Ectodermal cell (in vitro differentiated cells): Measurements from ENCODE around the gene CD160.

ENCODE experiments used
- H3K27ac ChIP-seq: 2 replicates; pipeline ENCODE4 v1.7.0; 2013; ENCODE audit warnings: mild to moderate bottlenecking, low read depth, low read length; ENCODE audit not compliant: insufficient read depth, poor library complexity, severe bottlenecking
- H3K27me3 ChIP-seq: 2 replicates; pipeline ENCODE4 v1.7.0; 2013; ENCODE audit warnings: mild to moderate bottlenecking, low read length; ENCODE audit not compliant: insufficient read depth, control insufficient read depth, poor library complexity, severe bottlenecking
- H3K36me3 ChIP-seq: one replicate; pipeline ENCODE4 v1.7.0; 2013; ENCODE audit warnings: low read length; ENCODE audit not compliant: control insufficient read depth, insufficient read depth
- H3K4me1 ChIP-seq: one replicate; pipeline ENCODE4 v1.7.0; 2013; ENCODE audit warnings: low read length; ENCODE audit not compliant: control insufficient read depth, insufficient read depth
- H3K4me3 ChIP-seq: 2 replicates; pipeline ENCODE4 v1.7.0; 2013; ENCODE audit warnings: low read depth, low read length, control low read depth; ENCODE audit not compliant: insufficient read depth
- H3K9me3 ChIP-seq: 2 replicates; pipeline ENCODE4 v1.7.0; 2013; ENCODE audit warnings: mild to moderate bottlenecking, low read length, moderate library complexity; ENCODE audit not compliant: control insufficient read depth
- WGBS, 2 experiments: methylation state at CpG; one replicate each; pipeline ENCODE4 v1.1.7; 2013; ENCODE audit warnings: missing lambda C conversion rate in 2 of 2; 5-methylcytosine and 5-hydroxymethylcytosine counted together

CD160 gene

GRCh38 chr1:145729666-145730436, 10.6 kb downstream of the CD160 start:
- H3K36me3 ChIP-seq: no peaks in the 10 kb centered on the region
- WGBS, 2 experiments: 95 to 97% methylated on average over 5 of the region's 5 CpGs
- H3K9me3 ChIP-seq: no peaks in the 10 kb centered on the region
- H3K27me3 ChIP-seq: no peaks in the 10 kb centered on the region
- no peak overlapping the region for H3K4me3 ChIP-seq
- H3K27ac ChIP-seq: no peak overlapping the region
- peaks cover 4% of the 10 kb centered on the region for H3K4me1 ChIP-seq

DNA sequence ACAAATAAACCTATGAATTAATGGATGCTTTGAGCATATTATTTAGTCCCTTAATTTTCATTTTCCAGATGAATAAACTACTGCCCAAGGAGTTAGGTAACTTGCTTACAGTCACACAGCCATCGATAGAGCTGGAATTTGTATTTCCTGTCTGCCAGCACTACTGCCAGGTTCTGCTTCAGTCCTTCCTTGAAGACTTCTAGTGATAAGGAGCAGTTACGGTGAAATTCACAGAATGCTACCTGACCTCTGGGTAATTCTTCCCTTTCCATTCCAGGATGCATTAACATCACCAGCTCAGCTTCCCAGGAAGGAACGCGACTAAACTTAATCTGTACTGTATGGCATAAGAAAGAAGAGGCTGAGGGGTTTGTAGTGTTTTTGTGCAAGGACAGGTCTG, 11.2 kb downstream of the CD160 start:
- no peaks in the 10 kb centered on the region for H3K9me3 ChIP-seq
- no peaks in the 10 kb centered on the region for H3K27me3 ChIP-seq
- no peaks in the 10 kb centered on the region for H3K36me3 ChIP-seq
- peaks cover 4% of the 10 kb centered on the region for H3K4me1 ChIP-seq
- 95 to 96% methylated on average over 4 of the region's 4 CpGs for WGBS, 2 experiments
- no peak overlapping the region for H3K27ac ChIP-seq
- no peak overlapping the region for H3K4me3 ChIP-seq

- no peak overlapping the region for H3K4me3 ChIP-seq
- H3K27me3 ChIP-seq: no peaks in the 10 kb centered on the region
- H3K36me3 ChIP-seq: no peaks in the 10 kb centered on the region
- no peaks in the 10 kb centered on the region for H3K9me3 ChIP-seq
- H3K4me1 ChIP-seq: peaks cover 4% of the 10 kb centered on the region
- no peak overlapping the region for H3K27ac ChIP-seq
- 95 to 96% methylated on average over 3 of the region's 3 CpGs for WGBS, 2 experiments
Observed at GRCh38 chr1:145730900-145731299, 11.6 kb downstream of the CD160 start.

- H3K27me3 ChIP-seq: no peaks in the 10 kb centered on the region
- no peaks in the 10 kb centered on the region for H3K4me1 ChIP-seq
- WGBS, 2 experiments: 94 to 96% methylated on average over 1 of the region's 1 CpG
- H3K9me3 ChIP-seq: no peaks in the 10 kb centered on the region
- no peaks in the 10 kb centered on the region for H3K36me3 ChIP-seq
- H3K4me3 ChIP-seq: no peak overlapping the region
- H3K27ac ChIP-seq: no peak overlapping the region
Observed at GRCh38 chr1:145736191-145736590, 16.9 kb downstream of the CD160 start.

GRCh38 chr1:145740269-145740668, 21.0 kb downstream of the CD160 start:
- Histone ChIP-seq H3K27ac (no peak overlapping the region), H3K36me3 (no peaks in the 10 kb centered on the region), H3K27me3 (no peaks in the 10 kb centered on the region), H3K4me3 (no peak overlapping the region), H3K4me1 (no peaks in the 10 kb centered on the region), H3K9me3 (no peaks in the 10 kb centered on the region)
- 94 to 99% methylated on average over 4 of the region's 4 CpGs for WGBS, 2 experiments

GRCh38 chr1:145747398-145748247, 28.3 kb downstream of the CD160 start:
- Histone ChIP-seq H3K36me3 (peaks cover 17% of the 10 kb centered on the region), H3K9me3 (no peaks in the 10 kb centered on the region), H3K4me3 (no peak overlapping the region), H3K4me1 (no peaks in the 10 kb centered on the region), H3K27ac (no peak overlapping the region), H3K27me3 (no peaks in the 10 kb centered on the region)
- WGBS, 2 experiments: 91 to 95% methylated on average over 8 to 9 of the region's 9 CpGs

DNA sequence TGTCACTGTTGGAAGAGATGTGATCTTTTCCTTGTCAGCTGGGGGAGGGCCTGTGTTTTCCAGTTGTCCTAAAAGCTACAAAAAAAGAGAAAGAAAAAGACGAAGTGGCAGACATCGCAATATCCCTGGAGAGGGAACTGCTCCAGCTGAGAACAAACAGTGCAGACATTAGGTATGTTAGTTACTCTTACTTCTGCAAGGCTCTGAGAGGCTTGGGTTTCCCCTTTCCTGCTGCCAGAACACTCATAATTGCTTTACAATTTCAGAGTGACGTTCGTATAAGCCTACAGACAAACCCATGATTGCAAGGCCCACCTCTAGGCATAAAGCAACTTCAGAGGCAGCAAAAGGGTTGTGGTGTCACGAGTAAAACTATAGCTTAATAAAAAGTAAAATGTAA, 31.1 kb downstream of the CD160 start:
- H3K36me3 ChIP-seq: peaks cover 17% of the 10 kb centered on the region
- no peaks in the 10 kb centered on the region for H3K4me1 ChIP-seq
- no peak overlapping the region for H3K27ac ChIP-seq
- no peak overlapping the region for H3K4me3 ChIP-seq
- 94% methylated on average over 5 of the region's 5 CpGs for WGBS, 2 experiments
- H3K9me3 ChIP-seq: no peaks in the 10 kb centered on the region
- no peaks in the 10 kb centered on the region for H3K27me3 ChIP-seq

DNA sequence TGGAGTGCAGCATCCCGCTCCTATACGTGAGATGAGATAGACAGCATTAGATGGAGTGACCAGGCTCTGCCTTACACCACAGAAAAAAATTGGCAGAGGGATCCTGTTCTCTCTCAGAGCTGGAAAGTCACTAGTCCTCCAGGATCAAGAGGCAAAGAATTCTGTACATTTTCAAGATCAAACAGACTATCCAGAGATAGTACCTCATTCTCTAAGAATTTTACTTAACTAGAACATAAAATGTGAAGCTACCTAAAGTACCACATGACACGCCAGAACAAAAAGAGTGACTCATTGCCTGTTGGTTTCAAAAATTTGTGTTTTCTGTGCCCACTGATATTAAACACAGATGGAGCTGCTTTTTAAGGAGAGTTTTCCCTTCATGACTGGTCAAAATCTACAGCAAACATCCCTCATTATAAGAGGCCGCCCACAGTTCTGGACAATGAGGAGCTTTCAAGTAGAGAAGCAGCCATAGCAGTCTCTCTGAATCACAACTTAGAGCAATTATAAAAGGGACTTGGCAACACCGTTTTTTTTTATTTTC, 32.3 kb downstream of the CD160 start:
- Histone ChIP-seq H3K4me3 (no peak overlapping the region), H3K4me1 (no peaks in the 10 kb centered on the region), H3K36me3 (peaks cover 14% of the 10 kb centered on the region), H3K27ac (no peak overlapping the region), H3K9me3 (no peaks in the 10 kb centered on the region), H3K27me3 (no peaks in the 10 kb centered on the region)
- WGBS, 2 experiments: 93 to 96% methylated on average over 5 of the region's 5 CpGs

DNA sequence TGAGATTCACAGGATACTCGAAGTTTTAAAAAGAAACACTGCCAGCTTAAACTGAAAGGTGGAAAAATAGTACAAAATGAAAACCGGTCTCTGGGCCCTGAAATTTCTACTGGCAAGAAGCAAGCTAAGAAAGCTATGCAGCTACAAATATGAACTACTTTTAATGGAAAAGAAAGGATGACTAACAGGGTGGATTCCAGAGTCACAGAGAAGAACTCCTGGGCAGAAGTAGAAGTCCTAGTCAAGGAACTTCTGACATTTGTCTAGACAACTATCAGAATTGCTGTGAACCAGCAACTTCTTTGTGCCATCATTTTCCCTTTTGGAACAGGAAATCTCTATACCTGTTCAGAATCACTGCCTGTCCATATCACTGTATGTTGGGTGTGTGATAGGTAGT, 38.1 kb downstream of the CD160 start:
- Histone ChIP-seq H3K9me3 (peaks cover 2% of the 10 kb centered on the region), H3K4me1 (no peaks in the 10 kb centered on the region), H3K36me3 (peaks cover 14% of the 10 kb centered on the region), H3K27me3 (no peaks in the 10 kb centered on the region), H3K4me3 (no peak overlapping the region), H3K27ac (no peak overlapping the region)
- 94 to 97% methylated on average over 2 of the region's 2 CpGs for WGBS, 2 experiments

- H3K27me3 ChIP-seq: no peaks in the 10 kb centered on the region
- H3K36me3 ChIP-seq: peaks cover 14% of the 10 kb centered on the region
- H3K9me3 ChIP-seq: peaks cover 2% of the 10 kb centered on the region
- no peak overlapping the region for H3K4me3 ChIP-seq
- H3K27ac ChIP-seq: no peak overlapping the region
- WGBS, 2 experiments: 95 to 100% methylated on average over 1 of the region's 1 CpG
- no peaks in the 10 kb centered on the region for H3K4me1 ChIP-seq
Observed at GRCh38 chr1:145758116-145758515, 38.8 kb downstream of the CD160 start.
